SK-N-SH (cell line): ENCODE results near the gene SPRED3. TPM values are rescaled to one million over a fixed set of nuclear protein-coding genes. Genes with fewer than 3 reads are reported as not detected.

Experiments used
- CTCF ChIA-PET: fragments of 300-600, 350-600 bp; formaldehyde crosslinking; extraction: SDS; loops from one replicate; lab custom pipeline; 2021; lab: Yijun Ruan, JAX
- POLR2A ChIA-PET: fragments of 350-600 bp; sonication (Branson Sonifier 250); formaldehyde crosslinking; extraction: SDS; loops from one replicate; lab custom pipeline; 2020; ENCODE audit warnings: antibody characterized with exemption, inconsistent platforms; lab: Yijun Ruan, JAX
- DNase-seq: peaks from one replicate; pipeline ENCODE4 v3.0.0; 2012
- H2AFZ ChIP-seq: fragments of 200-600 bp; sonication (generic); 2 replicates; pipeline ENCODE4 v1.8.1; 2016; ENCODE audit warnings: antibody characterized with exemption, mild to moderate bottlenecking, low read depth
- H3F3A ChIP-seq: fragments of 200-600 bp; sonication (generic); replicated peaks from 2 replicates; pipeline ENCODE3; 2016; ENCODE audit warnings: antibody characterized with exemption, mild to moderate bottlenecking; ENCODE audit not compliant: insufficient read depth
- H3K27ac ChIP-seq, 2 experiments: fragments of 200-500 bp in 1 of 2; fragments of 200-600 bp in 1 of 2; sonication (Bioruptor generic) in 1 of 2; sonication (generic), shearing (Covaris generic) in 1 of 2; 2 replicates each; pipeline versions ENCODE4 v1.5.1 to v1.6.1; 2014 to 2016; ENCODE audit warnings: low read depth in 2 of 2, inconsistent platforms in 1 of 2, low read length in 1 of 2, mild to moderate bottlenecking in 1 of 2, mixed read lengths in 1 of 2
- H3K27me3 ChIP-seq: fragments of 200-600 bp; sonication (generic), shearing (Covaris generic); 2 replicates; pipeline ENCODE4 v1.6.1; 2016; ENCODE audit warnings: mixed run types; ENCODE audit not compliant: insufficient read depth
- H3K36me3 ChIP-seq, 2 experiments: fragments of 200-500 bp in 1 of 2; fragments of 200-600 bp in 1 of 2; sonication (Bioruptor generic) in 1 of 2; sonication (generic) in 1 of 2; replicated peaks in 1 of 2; 2 replicates each; pipeline versions ENCODE3 to v1.5.1; 2014 to 2016; ENCODE audit warnings: low read length in 1 of 2, mild to moderate bottlenecking in 1 of 2; ENCODE audit not compliant: insufficient read depth in 2 of 2, control insufficient read depth in 1 of 2
- H3K4me1 ChIP-seq, 2 experiments: fragments of 200-500 bp in 1 of 2; fragments of 200-600 bp in 1 of 2; sonication (Bioruptor generic) in 1 of 2; sonication (generic), shearing (Covaris generic) in 1 of 2; 2 replicates each; pipeline versions ENCODE4 v1.5.1 to v1.6.1; 2014 to 2016; ENCODE audit warnings: low read depth in 1 of 2, low read length in 1 of 2, mixed run types in 1 of 2; ENCODE audit not compliant: insufficient read depth in 2 of 2, control insufficient read depth in 1 of 2
- H3K4me2 ChIP-seq: fragments of 200-600 bp; sonication (generic), shearing (Covaris generic); 2 replicates; pipeline ENCODE4 v1.6.1; 2017; ENCODE audit warnings: mixed run types
- H3K4me3 ChIP-seq, 2 experiments: fragments of 200-500 bp in 1 of 2; fragments of 200-600 bp in 1 of 2; sonication (Bioruptor generic) in 1 of 2; sonication (generic), shearing (Covaris generic) in 1 of 2; 2 replicates each; pipeline versions ENCODE4 v1.5.1 to v1.8.1; 2014 to 2016; ENCODE audit warnings: low read depth in 2 of 2, inconsistent platforms in 1 of 2, low read length in 1 of 2, mild to moderate bottlenecking in 1 of 2, mixed read lengths in 1 of 2, moderate library complexity in 1 of 2
- H3K79me2 ChIP-seq: fragments of 200-600 bp; sonication (generic); 2 replicates; pipeline ENCODE4 v1.8.1; 2017; ENCODE audit warnings: mild to moderate bottlenecking; ENCODE audit not compliant: insufficient read depth
- H3K9ac ChIP-seq: fragments of 200-600 bp; sonication (generic); 2 replicates; pipeline ENCODE4 v1.6.1; 2017; ENCODE audit warnings: mixed run types
- H3K9me2 ChIP-seq: fragments of 200-600 bp; sonication (generic); 2 replicates; pipeline ENCODE4 v1.6.1; 2017; ENCODE audit warnings: mixed run types
- H3K9me3 ChIP-seq: fragments of 200-600 bp; sonication (generic); 2 replicates; pipeline ENCODE4 v1.6.1; 2017; ENCODE audit warnings: mixed run types, mild to moderate bottlenecking, moderate library complexity
- H4K20me1 ChIP-seq: fragments of 200-600 bp; sonication (generic); 2 replicates; pipeline ENCODE4 v1.6.1; 2017; ENCODE audit warnings: mild to moderate bottlenecking, mixed run types; ENCODE audit not compliant: insufficient read depth
- EZH2phosphoT487 ChIP-seq: fragments of 200-600 bp; sonication (generic); IDR thresholded peaks from 2 replicates; pipeline ENCODE4 v1.6.1; 2017; ENCODE audit warnings: low read depth, mixed run types, mild to moderate bottlenecking, antibody characterized with exemption, moderate library complexity, borderline replicate concordance
- FOSL2 ChIP-seq: IDR thresholded peaks from 2 replicates; pipeline ENCODE4 v1.4.0; 2012; ENCODE audit warnings: low read depth, mild to moderate bottlenecking, moderate library complexity, borderline replicate concordance
- GABPA ChIP-seq: IDR thresholded peaks from 2 replicates; pipeline ENCODE4 v1.4.0; 2012; ENCODE audit warnings: low read depth, mild to moderate bottlenecking
- MAX ChIP-seq: IDR thresholded peaks from 2 replicates; pipeline ENCODE4 v1.4.0; 2012; ENCODE audit warnings: low read depth
- MXI1 ChIP-seq: IDR thresholded peaks from 2 replicates; pipeline ENCODE4 v1.6.1; 2012; ENCODE audit warnings: mild to moderate bottlenecking, low read depth, low read length, improper control_type of control experiment
- REST ChIP-seq: IDR thresholded peaks from 2 replicates; pipeline ENCODE4 v1.6.1; 2012; ENCODE audit warnings: mild to moderate bottlenecking, low read depth, low read length, moderate library complexity
- RFX5 ChIP-seq: IDR thresholded peaks from 2 replicates; pipeline ENCODE4 v1.6.1; 2012; ENCODE audit warnings: mild to moderate bottlenecking, improper control_type of control experiment, low read length
- ZBTB33 ChIP-seq: IDR thresholded peaks from 2 replicates; pipeline ENCODE4 v1.4.0; 2012; ENCODE audit warnings: low read depth, borderline replicate concordance
- WGBS: methylation state at CpG from one replicate; pipeline ENCODE4 v1.1.6; 2017; ENCODE audit warnings: low lambda C conversion rate; 5-methylcytosine and 5-hydroxymethylcytosine counted together
- polyA plus RNA-seq, 3 experiments: library from polyadenylated mRNA; depleted of rRNA; stranded (reverse); fragments of >200 nt; gene quantifications; 2 replicates each; pipeline ENCODE4 v1.2.3, GENCODE V29; 2012

Gene SPRED3
- polyA plus RNA-seq, 1 of the 3 experiments (the other 2 are of a cell fraction): 11.1 TPM

- Histone ChIP-seq H3K36me3 (no peaks in the 10 kb centered on the region), H3K4me3 (no peak overlapping the region), H3F3A (no peaks in the 10 kb centered on the region), H3K4me1 (no peaks in the 10 kb centered on the region), H3K9me3 (no peaks in the 10 kb centered on the region), H3K27me3 (0 out of 2 replicates have a peak, but pooled peaks cover under 1% of the 10 kb centered on the region), H4K20me1 (no peaks in the 10 kb centered on the region), H3K4me2 (no peak overlapping the region), H3K79me2 (no peaks in the 10 kb centered on the region), H3K9me2 (no peaks in the 10 kb centered on the region), H2AFZ (no peak overlapping the region), H3K27ac (no peak overlapping the region), H3K9ac (no peak overlapping the region)
- ChIA-PET POLR2A (interaction anchor here (0.6 to 1.6 kb wide), 2 partner anchors 23 to 427 kb away, joined by 3 to 5 read pairs; partner anchors contain the start of gene PSMD8), CTCF (no interaction called here)
- no peak for TF ChIP-seq FOSL2
- no peak for TF ChIP-seq RFX5
- TF ChIP-seq REST: no peak
- no peak for DNase-seq
- 65% methylated on average over 3 of the region's 3 CpGs for WGBS
Observed at GRCh38 chr19:38350883-38351282, 37.6 kb upstream of the SPRED3 start.

- H3K79me2 ChIP-seq: no peaks in the 10 kb centered on the region
- POLR2A ChIA-PET: no interaction called here
- H3K4me2 ChIP-seq: no peak overlapping the region
- no peak for DNase-seq
- no peak overlapping the region for H2AFZ ChIP-seq
- H3K9ac ChIP-seq: no peak overlapping the region
- H3K27ac ChIP-seq: no peak overlapping the region
- no peaks in the 10 kb centered on the region for H3F3A ChIP-seq
- H3K36me3 ChIP-seq: no peaks in the 10 kb centered on the region
- no peaks in the 10 kb centered on the region; a peak in 1 of 4 replicates for H3K4me1 ChIP-seq
- H3K9me2 ChIP-seq: no peaks in the 10 kb centered on the region
- no peak overlapping the region for H3K4me3 ChIP-seq
- 19% methylated on average over 6 of the region's 9 CpGs for WGBS
- TF ChIP-seq MXI1 (no peak), MAX (no peak), GABPA (no peak), EZH2phosphoT487 (no peak), ZBTB33 (no peak)
- H3K9me3 ChIP-seq: no peaks in the 10 kb centered on the region
- H3K27me3 ChIP-seq: 0 out of 2 replicates have a peak, but pooled peaks cover 5% of the 10 kb centered on the region
- CTCF ChIA-PET: interaction anchor here (0.6 to 2.4 kb wide), 3 partner anchors 16 to 1752 kb away, joined by 3 to 10 read pairs (median 3); partner anchors contain the start of genes CATSPERG and PSMD8
- H4K20me1 ChIP-seq: no peaks in the 10 kb centered on the region
Observed at GRCh38 chr19:38351865-38352395, 36.6 kb upstream of the SPRED3 start.
